Panc1 (cell line): ENCODE measurements around the gene ATAD2B.

ENCODE experiments used
- POLR2AphosphoS5 ChIP-seq: IDR thresholded peaks from 2 replicates; pipeline ENCODE4 v1.6.1; 2012; ENCODE audit warnings: mild to moderate bottlenecking, low read depth, low read length, moderate library complexity
- REST ChIP-seq, 2 experiments: IDR thresholded peaks; 2 replicates each; pipeline ENCODE4 v1.6.1; 2011 to 2012; ENCODE audit warnings: low read depth in 2 of 2, control low read depth in 1 of 2, low read length in 1 of 2, mild to moderate bottlenecking in 1 of 2, moderate library complexity in 1 of 2; ENCODE audit not compliant: insufficient read depth in 1 of 2
- TCF7L2 ChIP-seq: IDR thresholded peaks from 2 replicates; pipeline ENCODE4 v1.6.1; 2011; ENCODE audit warnings: mild to moderate bottlenecking, low read depth, low read length, inconsistent platforms
- TF ChIP-seq, protein P1 (sequence below): fragments of 450-650 bp; IDR thresholded peaks from 2 replicates; pipeline ENCODE4 v1.5.1; 2017; ENCODE audit warnings: mild to moderate bottlenecking

DNA sequence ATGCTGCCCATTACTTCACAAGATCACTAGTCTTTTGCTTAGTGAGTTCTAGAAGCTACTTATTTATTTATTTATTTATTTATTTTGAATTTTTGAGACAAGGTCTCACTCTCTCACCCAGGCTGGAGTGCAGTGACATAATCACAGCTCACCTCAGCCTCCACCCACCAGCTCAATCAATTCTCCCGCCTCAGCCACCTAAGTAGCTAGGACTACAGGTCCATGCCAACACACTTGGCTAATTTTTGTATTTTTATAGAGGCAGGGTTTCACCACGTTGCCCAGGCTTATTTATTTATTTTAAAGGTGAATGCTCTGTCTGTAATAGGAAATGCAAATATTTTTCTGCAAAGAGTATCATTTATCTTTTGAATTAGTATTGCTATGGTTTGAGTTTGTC is 67.7 kb downstream of the ATAD2B start:
- TF ChIP-seq, protein P1, sequence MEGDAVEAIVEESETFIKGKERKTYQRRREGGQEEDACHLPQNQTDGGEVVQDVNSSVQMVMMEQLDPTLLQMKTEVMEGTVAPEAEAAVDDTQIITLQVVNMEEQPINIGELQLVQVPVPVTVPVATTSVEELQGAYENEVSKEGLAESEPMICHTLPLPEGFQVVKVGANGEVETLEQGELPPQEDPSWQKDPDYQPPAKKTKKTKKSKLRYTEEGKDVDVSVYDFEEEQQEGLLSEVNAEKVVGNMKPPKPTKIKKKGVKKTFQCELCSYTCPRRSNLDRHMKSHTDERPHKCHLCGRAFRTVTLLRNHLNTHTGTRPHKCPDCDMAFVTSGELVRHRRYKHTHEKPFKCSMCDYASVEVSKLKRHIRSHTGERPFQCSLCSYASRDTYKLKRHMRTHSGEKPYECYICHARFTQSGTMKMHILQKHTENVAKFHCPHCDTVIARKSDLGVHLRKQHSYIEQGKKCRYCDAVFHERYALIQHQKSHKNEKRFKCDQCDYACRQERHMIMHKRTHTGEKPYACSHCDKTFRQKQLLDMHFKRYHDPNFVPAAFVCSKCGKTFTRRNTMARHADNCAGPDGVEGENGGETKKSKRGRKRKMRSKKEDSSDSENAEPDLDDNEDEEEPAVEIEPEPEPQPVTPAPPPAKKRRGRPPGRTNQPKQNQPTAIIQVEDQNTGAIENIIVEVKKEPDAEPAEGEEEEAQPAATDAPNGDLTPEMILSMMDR, result no peak
- TF ChIP-seq REST (IDR thresholded peaks at IDR 0.05; ENCODE audit: insufficient read depth in 1 of 2, low read depth in 2 of 2, low read length in 1 of 2), result no peak
- no peak for TF ChIP-seq POLR2AphosphoS5
- no peak for TF ChIP-seq TCF7L2
